GM18867 (cell line): ENCODE measurements around the gene KRTAP10-8.
"Not testable (repeated sequence)": the region's sequence is repeated elsewhere in the genome, so short reads cannot be mapped to it uniquely, and the experiment has no call there.

Experiments
- ATAC-seq: cut with Tn5 transposase; IDR thresholded peaks from one replicate; pipeline ENCODE4 v1.9.1; 2021; ENCODE audit warnings: mild to moderate bottlenecking, moderate library complexity; ENCODE audit not compliant: unreplicated experiment

KRTAP10-8 gene

DNA sequence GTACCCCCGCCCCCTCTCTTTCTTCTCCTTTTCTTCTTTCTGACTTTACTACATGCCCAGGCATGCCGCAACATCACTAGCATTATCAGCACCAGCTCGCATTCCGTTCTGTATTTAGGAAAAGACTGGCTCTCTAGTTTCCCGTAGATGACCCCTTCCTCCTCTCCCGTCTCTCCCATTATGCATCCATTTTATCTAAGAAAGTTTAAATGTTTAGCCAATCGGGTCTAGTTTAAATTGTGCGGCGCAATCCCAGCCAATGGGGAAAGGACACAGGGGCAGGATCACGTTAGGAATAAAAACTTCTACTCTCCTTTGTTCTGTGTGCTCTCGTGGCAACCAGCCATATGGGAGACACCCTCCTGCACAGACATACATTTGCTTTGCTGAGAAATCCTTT, 13.8 kb upstream of the KRTAP10-8 start:
- ATAC-seq: no peak

DNA sequence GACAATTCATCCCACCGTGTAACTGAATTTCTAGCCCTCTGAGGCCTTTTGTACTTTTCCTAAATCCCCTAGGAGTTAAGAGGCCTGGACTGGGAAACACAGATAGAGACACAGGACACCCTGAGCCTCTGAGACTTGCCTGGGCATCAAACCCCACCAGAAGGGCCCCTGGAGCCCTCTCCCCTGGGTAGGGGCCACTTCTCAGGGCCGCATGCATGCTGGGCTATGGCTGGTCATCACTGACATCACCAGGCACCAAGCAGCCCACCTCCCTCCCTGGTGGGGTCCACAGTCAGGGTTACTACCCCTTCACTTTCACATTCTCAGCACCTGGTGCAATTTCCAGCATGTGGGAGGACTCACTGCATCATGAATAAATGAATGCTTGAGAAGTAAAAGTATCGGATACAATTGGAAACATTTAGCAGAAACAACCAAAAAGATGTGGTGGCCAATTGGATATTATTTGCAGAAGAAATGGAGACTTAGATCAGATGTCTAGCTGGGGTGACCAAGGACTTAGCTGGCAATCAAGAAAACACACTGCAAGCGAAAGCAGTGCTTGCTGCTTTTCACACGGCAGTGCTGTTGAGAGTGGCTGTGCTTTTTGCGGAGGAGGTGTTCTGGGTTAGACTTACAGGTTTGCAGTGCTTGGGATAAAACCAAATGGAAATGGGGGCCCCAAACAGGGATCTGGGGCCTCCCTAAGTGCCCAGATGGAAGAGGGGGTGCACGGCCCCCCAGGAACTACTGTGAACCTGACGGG, 12.4 kb upstream of the KRTAP10-8 start:
- no peak for ATAC-seq

DNA sequence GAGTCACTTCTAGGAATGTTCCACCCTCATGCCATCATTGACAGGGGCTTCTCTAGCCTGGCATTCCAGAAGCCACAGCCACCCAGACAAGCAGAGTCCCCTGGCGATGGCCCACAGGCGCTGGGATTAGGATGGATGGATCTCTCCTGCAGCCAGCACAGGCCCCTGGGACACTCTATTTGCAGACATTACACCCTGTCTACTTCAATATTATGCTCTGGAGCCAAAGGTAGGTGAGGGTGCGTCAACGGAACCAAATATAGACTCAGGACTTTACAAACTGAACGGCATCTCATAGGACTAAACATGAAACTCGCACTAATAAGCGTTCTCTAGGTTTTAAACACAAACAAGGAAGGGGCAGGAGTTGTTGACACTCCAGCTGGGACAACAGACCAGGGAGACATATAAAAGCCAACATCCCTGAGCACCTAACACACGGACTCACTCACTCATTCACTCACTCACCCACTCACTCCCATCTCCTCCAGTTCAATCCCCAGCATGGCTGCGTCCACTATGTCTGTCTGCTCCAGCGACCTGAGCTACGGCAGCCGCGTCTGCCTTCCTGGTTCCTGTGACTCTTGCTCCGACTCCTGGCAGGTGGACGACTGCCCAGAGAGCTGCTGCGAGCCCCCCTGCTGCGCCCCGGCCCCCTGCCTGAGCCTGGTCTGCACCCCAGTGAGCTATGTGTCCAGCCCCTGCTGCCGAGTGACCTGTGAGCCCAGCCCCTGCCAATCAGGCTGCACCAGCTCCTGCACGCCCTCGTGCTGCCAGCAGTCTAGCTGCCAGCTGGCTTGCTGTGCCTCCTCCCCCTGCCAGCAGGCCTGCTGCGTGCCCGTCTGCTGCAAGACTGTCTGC, 11.5 kb upstream of the KRTAP10-8 start, which contains the start of gene KRTAP10-7:
TSS of gene KRTAP10-7 (plus strand) at position 480 of the 861 bp plus-strand sequence. CDS start at position 505, 25 bp downstream.
- ATAC-seq: not testable (repeated sequence)

GRCh38 chr21:44601091-44601490, 10.8 kb upstream of the KRTAP10-8 start:
- ATAC-seq: not testable (repeated sequence)

DNA sequence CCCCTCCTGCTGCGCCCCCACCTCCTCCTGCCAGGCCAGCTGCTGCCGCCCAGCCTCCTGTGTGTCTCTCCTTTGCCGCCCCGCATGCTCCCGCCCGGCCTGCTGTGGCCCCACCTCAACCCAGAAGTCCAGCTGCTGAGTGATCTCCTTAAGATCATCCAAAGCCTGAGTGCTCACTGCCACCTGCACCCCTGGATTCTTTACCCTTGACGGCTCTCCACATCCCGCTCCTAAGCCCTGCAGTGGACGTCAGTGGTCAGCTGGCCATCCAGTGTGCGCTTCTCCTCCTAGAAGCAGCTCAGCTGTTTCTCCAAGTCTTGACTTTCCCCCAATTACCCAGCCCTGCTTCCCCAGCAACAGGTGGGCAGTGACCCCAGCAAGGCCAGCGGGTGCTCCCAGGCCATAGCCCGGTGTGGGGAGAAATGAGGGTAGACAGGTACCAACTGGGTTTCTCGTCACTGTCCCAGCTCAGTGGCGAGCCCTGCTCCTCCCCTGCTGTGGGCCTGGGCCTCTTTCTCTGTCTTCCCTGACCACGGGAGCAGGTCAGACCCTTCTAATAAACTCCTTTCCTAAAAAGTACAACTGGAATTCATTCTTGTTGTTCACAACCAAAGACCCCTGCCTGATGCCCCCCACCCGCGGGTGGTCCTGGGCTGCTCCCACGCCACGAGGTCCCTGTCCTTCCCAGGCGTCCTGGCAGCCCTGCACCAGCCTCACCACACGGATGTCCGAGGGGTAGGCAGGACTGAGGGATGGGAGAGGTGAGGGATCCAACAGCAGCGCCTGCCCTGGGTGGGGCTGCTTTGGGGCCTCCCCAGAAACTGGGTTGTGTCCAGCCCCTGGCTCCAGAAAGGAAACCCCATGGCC, 10.1 kb upstream of the KRTAP10-8 start:
- no peak for ATAC-seq

DNA sequence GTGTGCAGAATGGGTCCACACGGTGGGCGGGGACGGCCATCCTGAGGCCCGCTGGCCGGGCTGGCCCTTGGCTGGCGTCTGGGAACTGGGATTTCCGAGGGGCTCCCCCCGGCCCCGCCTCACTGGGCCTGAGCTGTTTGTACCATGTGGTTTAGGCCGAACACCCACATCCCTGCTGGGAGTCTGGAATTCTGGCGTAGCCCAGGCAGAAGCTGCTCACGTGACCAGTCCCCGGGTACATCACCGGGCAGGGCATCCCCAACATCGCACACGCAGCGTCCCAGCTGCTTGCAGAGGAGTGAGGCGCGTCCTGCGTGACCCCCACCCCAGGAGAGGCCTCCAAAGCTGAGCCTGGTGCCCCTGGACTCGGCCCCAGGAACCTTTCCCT, 9.4 kb upstream of the KRTAP10-8 start:
- ATAC-seq: no peak

- ATAC-seq: no peak
These were observed 8.6 kb upstream of the KRTAP10-8 start for GRCh38 chr21:44603109-44603875.

GRCh38 chr21:44603911-44604310, 8.0 kb upstream of the KRTAP10-8 start:
- ATAC-seq: no peak

GRCh38 chr21:44606495-44606894, 5.4 kb upstream of the KRTAP10-8 start:
- no peak for ATAC-seq

DNA sequence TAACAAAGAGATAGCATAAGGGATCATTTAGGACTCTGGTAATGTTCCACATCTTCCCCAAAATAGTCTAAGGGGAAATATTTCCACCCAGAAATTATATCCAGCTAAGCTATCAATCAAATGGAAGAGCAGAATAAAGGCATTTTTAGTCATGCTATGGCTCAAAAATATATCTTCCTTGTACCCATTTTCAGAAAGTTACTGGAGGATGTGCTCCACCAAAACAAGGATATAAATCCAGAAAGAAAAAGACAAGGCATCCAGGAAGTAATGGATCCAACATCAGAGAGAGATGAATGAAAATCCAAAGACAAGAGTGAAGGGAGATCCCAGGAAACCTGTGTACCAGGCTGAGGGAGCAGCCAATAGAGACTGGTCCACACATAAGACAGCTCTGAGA, 2.7 kb upstream of the KRTAP10-8 start:
- ATAC-seq: no peak

- not testable (repeated sequence) for ATAC-seq
These were observed 1.6 kb upstream of the KRTAP10-8 start for GRCh38 chr21:44610157-44610843.

DNA sequence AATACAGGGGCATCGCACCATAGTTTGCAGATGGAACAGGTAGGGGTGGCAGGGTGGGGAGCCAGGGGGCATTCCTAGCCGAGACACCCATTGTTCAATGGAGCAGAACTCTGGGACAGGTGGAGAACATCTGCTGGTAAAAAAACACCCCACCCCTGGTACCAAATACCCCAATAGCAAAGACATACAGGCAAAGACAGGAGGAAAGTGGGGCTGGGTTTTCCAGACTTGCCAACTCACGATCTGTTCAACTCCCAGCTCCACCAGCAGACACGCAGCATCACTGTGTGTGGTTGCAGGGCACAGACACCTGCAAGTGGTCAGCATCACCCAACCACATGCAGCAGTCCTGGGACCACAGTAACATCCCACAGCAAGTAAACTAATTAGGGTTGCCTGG, 328 bp upstream of the KRTAP10-8 start:
- no peak for ATAC-seq

GRCh38 chr21:44612669-44613229, 870 bp downstream of the KRTAP10-8 start:
- no peak for ATAC-seq

- no peak for ATAC-seq
These were observed 1.7 kb downstream of the KRTAP10-8 start for GRCh38 chr21:44613386-44614155.

DNA sequence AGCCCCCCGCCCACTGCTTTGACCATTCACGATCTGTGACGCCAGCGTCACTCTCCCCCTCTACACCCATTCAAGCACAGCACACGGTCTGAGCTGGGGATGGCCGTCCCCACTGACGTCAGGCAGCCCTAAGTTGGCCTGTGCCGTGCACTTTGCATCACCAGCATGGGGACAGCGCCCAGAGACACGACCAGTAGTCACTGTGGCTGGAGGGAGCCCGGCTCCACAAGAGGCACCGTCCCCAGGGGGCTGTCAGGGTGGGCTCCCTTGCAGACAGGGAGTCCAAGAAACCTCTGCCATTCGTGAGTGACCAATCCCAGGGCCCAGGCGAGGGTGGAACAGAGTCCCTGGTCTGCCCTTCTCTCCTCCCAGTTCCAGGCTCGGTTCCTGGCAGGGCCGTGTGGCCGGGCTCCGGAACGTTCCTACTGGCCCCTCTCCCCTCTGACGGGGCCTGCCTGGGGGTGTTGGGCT, 2.3 kb downstream of the KRTAP10-8 start:
- ATAC-seq: no peak

- ATAC-seq: no peak
These were observed 3.1 kb downstream of the KRTAP10-8 start for GRCh38 chr21:44614961-44615391.

DNA sequence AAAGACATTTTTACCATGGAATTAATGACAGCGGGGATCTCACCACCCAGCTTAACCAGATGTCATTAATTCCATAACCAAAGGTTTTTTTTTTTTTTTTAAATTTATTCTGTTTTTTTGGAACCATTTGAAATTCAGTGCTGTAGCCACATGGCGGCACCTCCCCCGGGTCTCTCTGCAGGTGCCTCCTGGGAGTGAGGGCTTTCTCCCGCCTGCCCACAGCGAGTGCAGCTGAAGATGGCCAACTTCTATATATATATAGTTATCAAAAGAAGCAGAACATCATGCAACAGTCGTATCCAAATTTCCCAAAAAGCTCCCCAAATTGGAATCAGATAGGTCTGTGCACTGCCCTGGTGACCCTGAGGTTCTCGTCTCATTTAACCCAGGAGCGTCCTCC, 3.6 kb downstream of the KRTAP10-8 start:
- no peak for ATAC-seq

- ATAC-seq: no peak
These were observed 4.2 kb downstream of the KRTAP10-8 start for GRCh38 chr21:44615911-44616590.
